Testis (tissue), 3 donors: ENCODE results near the gene STMND1. TPM values are rescaled to one million over a fixed set of nuclear protein-coding genes. Genes with fewer than 3 reads are reported as not detected.

Experiments
- DNase-seq: peaks from one replicate; pipeline ENCODE4 v3.0.0-alpha.2; 2019
- H3K27ac ChIP-seq, 2 donors: fragments of 200-600 bp; sonication (generic); one replicate each; pipeline ENCODE4 v1.5.1; 2019
- H3K27me3 ChIP-seq: fragments of 200-600 bp; sonication (generic); one replicate; pipeline ENCODE4 v1.5.1; 2019
- H3K36me3 ChIP-seq: fragments of 200-600 bp; sonication (generic); one replicate; pipeline ENCODE4 v1.5.1; 2017; ENCODE audit warnings: low read depth; ENCODE audit errors: missing control alignments
- H3K4me1 ChIP-seq: fragments of 200-600 bp; sonication (generic); one replicate; pipeline ENCODE4 v1.5.1; 2019
- H3K4me3 ChIP-seq, 2 donors: fragments of 200-600 bp; sonication (generic); one replicate each; pipeline ENCODE4 v1.5.1; 2017 to 2019
- H3K9me3 ChIP-seq: fragments of 200-600 bp; sonication (generic); one replicate; pipeline ENCODE4 v1.5.1; 2017
- POLR2A ChIP-seq: fragments of 450-650 bp; IDR thresholded peaks from one replicate; pipeline ENCODE4 v1.6.1; 2017; ENCODE audit warnings: antibody characterized with exemption, mild to moderate bottlenecking, moderate library complexity
- WGBS, 2 donors: methylation state at CpG; one replicate each; pipeline ENCODE4 v1.1.5; 2018; 5-methylcytosine and 5-hydroxymethylcytosine counted together
- intact Hi-C: fragments of 100-400 bp; cut with DNase I; formaldehyde crosslinking; loops from one replicate; pipeline ENCODE4 v1.15.1; 2023; ENCODE audit warnings: low total_unique reads
- polyA plus RNA-seq: library from polyadenylated mRNA; stranded (reverse); fragments of 350-450 nt; fragmentation: Illumina TruSeq; extraction: RNeasy Lipid Tissue Mini Kit (QIAGEN cat#74804); gene quantifications from one replicate; pipeline ENCODE4 v1.2.3, GENCODE V29; 2014; ENCODE audit warnings: low read depth, low replicate concordance; ENCODE audit not compliant: insufficient read depth
- total RNA-seq, 2 donors: library from RNA; depleted of rRNA; stranded (reverse); fragments of >200 nt; gene quantifications; one replicate each; pipeline ENCODE4 v1.2.3, GENCODE V29; 2016
- TF ChIP-seq, protein P1 (sequence below), 3 experiments: fragments of 450-650 bp in 2 of 3; fragments of 200-600 bp in 1 of 3; sonication (generic) in 1 of 3; IDR thresholded peaks; one replicate each; pipeline ENCODE4 v1.5.1; 2016 to 2019; ENCODE audit warnings: antibody characterized with exemption in 3 of 3, mild to moderate bottlenecking in 2 of 3, moderate library complexity in 1 of 3

The STMND1 gene
- total and polyA plus RNA-seq, 3 donors from 2014 or later: 5.8 to 22.1 (median 19.3) TPM

DNA sequence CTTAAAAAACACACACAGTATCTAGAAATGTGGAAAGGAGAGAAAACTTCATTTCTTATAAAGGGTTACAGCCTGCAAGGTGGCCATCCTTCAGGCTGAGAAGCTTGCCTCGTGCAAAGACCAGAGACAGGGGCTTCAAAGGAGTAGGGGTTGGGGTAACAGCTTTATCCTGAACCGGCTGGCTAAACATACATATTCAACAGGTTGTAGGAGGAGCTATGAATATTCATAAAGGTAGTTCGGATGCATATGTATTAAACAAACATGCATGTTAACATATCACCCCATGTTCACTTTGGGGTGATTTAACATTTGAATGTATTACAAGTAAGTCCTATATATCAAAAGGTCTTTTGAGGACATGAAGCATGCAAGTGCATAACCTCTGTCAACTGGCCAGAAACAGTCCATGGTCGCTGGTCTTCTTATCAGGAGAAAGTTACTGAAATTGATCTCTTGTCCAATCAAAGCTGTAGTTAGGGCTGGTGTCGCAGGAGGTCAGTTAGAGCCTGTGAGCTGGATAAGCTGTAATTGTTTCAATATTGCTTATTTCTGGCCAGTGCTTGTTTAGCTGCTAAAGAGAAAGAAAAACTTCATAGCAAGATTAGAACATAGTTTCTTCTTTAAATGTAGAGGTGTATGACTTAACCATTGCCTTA is 2.3 kb upstream of the STMND1 start:
- Histone ChIP-seq H3K4me3 (no peak overlapping the region), H3K9me3 (no peaks in the 10 kb centered on the region), H3K27ac (peak overlapping the region; percentile 70 to 74), H3K36me3 (no peaks in the 10 kb centered on the region), H3K27me3 (no peaks in the 10 kb centered on the region), H3K4me1 (peaks cover 22% of the 10 kb centered on the region)
- TF ChIP-seq POLR2A: no peak
- TF ChIP-seq, protein P1, sequence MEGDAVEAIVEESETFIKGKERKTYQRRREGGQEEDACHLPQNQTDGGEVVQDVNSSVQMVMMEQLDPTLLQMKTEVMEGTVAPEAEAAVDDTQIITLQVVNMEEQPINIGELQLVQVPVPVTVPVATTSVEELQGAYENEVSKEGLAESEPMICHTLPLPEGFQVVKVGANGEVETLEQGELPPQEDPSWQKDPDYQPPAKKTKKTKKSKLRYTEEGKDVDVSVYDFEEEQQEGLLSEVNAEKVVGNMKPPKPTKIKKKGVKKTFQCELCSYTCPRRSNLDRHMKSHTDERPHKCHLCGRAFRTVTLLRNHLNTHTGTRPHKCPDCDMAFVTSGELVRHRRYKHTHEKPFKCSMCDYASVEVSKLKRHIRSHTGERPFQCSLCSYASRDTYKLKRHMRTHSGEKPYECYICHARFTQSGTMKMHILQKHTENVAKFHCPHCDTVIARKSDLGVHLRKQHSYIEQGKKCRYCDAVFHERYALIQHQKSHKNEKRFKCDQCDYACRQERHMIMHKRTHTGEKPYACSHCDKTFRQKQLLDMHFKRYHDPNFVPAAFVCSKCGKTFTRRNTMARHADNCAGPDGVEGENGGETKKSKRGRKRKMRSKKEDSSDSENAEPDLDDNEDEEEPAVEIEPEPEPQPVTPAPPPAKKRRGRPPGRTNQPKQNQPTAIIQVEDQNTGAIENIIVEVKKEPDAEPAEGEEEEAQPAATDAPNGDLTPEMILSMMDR (IDR thresholded peaks at IDR 0.05): no peak
- WGBS, 2 donors: 34 to 35% methylated on average over 5 of the region's 5 CpGs
- intact Hi-C loops: no loop called here
- DNase-seq: peak; percentile 81

DNA sequence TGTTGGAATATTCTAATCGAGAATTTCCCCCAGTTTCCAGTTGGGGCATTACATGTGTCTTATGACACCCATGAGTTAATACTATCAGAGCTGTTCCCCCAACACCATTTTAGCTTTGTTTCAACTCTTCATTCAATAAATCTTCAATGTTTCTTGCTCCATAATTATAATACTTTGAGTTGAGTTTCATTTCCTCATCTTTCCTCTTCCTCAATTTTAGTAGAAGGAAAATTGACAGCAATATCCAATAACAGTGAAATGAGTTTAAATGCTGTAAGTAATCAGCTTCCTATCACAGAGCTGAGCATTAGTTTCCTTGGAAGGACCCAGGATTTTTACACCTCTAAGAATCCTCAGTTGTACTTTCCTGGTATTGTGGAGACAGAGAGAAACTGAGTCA is 1.0 kb upstream of the STMND1 start:
- Histone ChIP-seq H3K36me3 (no peaks in the 10 kb centered on the region), H3K27ac (peak overlapping the region; percentile 74 to 89), H3K27me3 (no peaks in the 10 kb centered on the region), H3K9me3 (no peaks in the 10 kb centered on the region), H3K4me3 (no peak overlapping the region), H3K4me1 (peaks cover 18% of the 10 kb centered on the region)
- TF ChIP-seq, protein P1 (IDR thresholded peaks at IDR 0.05): no peak
- no peak for TF ChIP-seq POLR2A
- 67 to 70% methylated on average over 1 of the region's 1 CpG for whole genome bisulfite sequencing, 2 donors
- DNase-seq: no peak
- intact Hi-C loops: no loop called here

DNA sequence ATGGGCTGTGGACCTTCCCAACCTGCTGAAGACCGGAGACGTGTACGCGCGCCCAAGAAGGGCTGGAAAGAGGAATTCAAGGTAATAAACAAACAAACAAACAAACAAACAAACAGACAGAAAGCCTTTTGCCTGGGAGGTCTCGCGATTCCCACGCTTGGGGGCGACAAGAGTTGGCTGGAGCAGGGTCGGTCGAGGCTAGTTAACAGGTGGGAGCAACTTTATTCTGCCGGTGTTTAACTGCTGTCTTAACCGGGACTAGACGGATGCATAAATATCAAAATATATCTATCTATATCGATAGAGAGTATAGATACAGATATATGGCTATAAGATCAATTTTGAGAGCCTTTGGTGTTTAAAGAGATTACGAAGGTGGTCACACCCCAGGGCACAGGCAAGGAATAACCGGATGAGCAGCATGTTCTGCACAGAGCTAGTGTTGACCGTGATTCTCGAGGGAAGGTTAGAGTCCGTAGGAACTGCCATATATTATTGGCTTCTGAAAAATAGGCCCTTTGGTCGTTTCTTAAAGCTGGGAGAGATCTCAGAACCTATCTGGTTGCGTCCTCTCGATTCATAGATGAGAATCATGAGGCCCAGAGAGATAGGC is 514 bp downstream of the STMND1 start:
- H3K36me3 ChIP-seq: no peaks in the 10 kb centered on the region
- intact Hi-C loops: no loop called here
- H3K27ac ChIP-seq: peak overlapping the region; percentile 74 to 89
- DNase-seq: no peak
- peak overlapping the region; percentile 43 to 66 for H3K4me3 ChIP-seq
- no peaks in the 10 kb centered on the region for H3K9me3 ChIP-seq
- TF ChIP-seq, protein P1 (IDR thresholded peaks at IDR 0.05): no peak
- no peak for TF ChIP-seq POLR2A
- 17 to 19% methylated on average over 23 of the region's 23 CpGs for whole genome bisulfite sequencing, 2 donors
- H3K4me1 ChIP-seq: peaks cover 16% of the 10 kb centered on the region
- no peaks in the 10 kb centered on the region for H3K27me3 ChIP-seq

DNA sequence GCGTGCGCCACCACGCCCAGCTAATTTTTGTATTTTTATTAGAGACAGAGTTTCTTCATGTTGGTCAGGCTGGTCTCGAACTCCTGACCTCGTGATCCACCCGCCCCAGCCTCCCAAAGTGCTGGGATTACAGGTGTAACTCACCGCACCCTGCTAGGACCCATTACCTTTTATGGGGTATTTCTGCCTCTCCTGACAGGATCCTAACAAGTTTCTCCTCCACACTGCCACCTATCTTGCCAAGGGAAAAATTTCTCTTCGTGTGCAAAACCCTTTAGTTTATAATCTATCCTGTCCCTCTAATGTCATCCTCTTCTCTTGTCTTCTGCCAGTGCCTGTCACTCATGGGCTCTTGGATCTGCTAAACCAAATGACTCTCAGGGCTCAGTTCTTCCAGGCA is 1.9 kb downstream of the STMND1 start:
- Histone ChIP-seq H3K27me3 (no peaks in the 10 kb centered on the region), H3K4me1 (peaks cover 13% of the 10 kb centered on the region), H3K27ac (no peak overlapping the region), H3K4me3 (no peak overlapping the region), H3K9me3 (no peaks in the 10 kb centered on the region), H3K36me3 (no peaks in the 10 kb centered on the region)
- TF ChIP-seq POLR2A: no peak
- TF ChIP-seq, protein P1 (IDR thresholded peaks at IDR 0.05): peak in 1 of 3 experiments; percentile 11
- no peak for DNase-seq
- intact Hi-C loops: no loop called here
- 70 to 80% methylated on average over 8 of the region's 8 CpGs for WGBS, 2 donors

DNA sequence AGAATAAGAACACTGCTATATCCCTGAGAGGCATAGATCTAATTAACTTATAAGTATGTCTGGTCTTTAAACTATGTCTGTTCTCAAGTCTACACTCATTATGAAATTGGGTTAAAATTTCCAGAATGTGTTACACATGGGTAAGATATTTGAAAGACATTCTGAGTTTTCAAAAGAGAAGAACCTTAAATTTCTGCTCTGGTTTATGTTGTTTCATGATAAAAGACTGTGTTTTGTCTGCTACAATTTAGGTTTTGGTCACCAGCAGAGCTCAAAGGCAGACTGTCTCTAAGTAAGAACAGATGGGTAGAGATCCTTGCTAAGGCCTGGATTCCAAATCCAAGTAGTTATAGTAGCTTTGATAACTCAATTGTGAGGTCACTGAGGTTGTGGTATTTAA is 6.0 kb downstream of the STMND1 start:
- Histone ChIP-seq H3K9me3 (no peaks in the 10 kb centered on the region), H3K36me3 (no peaks in the 10 kb centered on the region), H3K27ac (no peak overlapping the region), H3K4me1 (peaks cover 10% of the 10 kb centered on the region), H3K4me3 (no peak overlapping the region), H3K27me3 (no peaks in the 10 kb centered on the region)
- no peak for DNase-seq
- intact Hi-C loops: no loop called here
- TF ChIP-seq, protein P1 (IDR thresholded peaks at IDR 0.05): no peak
- no peak for TF ChIP-seq POLR2A
